SK-N-SH (cell line): ENCODE data around the gene IFNGR1.

Source experiments
- CTCF ChIP-seq: fragments of 200-600 bp; sonication (generic); IDR thresholded peaks from 2 replicates; pipeline ENCODE4 v1.6.1; 2017; ENCODE audit warnings: antibody characterized with exemption, mild to moderate bottlenecking, moderate library complexity
- EP300 ChIP-seq, 2 experiments: IDR thresholded peaks; 2 replicates each; pipeline versions ENCODE4 v1.4.0 to v1.6.1; 2012; ENCODE audit warnings: borderline replicate concordance in 1 of 2, low read depth in 1 of 2, low read length in 1 of 2
- EZH2phosphoT487 ChIP-seq: fragments of 200-600 bp; sonication (generic); IDR thresholded peaks from 2 replicates; pipeline ENCODE4 v1.6.1; 2017; ENCODE audit warnings: low read depth, mixed run types, mild to moderate bottlenecking, antibody characterized with exemption, moderate library complexity, borderline replicate concordance
- FOXM1 ChIP-seq: IDR thresholded peaks from 2 replicates; pipeline ENCODE4 v1.4.0; 2012; ENCODE audit warnings: low read depth, mild to moderate bottlenecking
- MAX ChIP-seq: IDR thresholded peaks from 2 replicates; pipeline ENCODE4 v1.4.0; 2012; ENCODE audit warnings: low read depth
- MEF2A ChIP-seq: IDR thresholded peaks from 2 replicates; pipeline ENCODE4 v1.4.0; 2012; ENCODE audit warnings: low read depth, borderline replicate concordance
- NFIC ChIP-seq: IDR thresholded peaks from 2 replicates; pipeline ENCODE4 v1.4.0; 2012; ENCODE audit warnings: borderline replicate concordance
- PBX3 ChIP-seq: IDR thresholded peaks from 2 replicates; pipeline ENCODE4; 2012
- POLR2AphosphoS5 ChIP-seq: IDR thresholded peaks from 2 replicates; pipeline ENCODE4 v1.6.1; 2012; ENCODE audit warnings: low read depth, low read length
- REST ChIP-seq: IDR thresholded peaks from 2 replicates; pipeline ENCODE4 v1.6.1; 2012; ENCODE audit warnings: mild to moderate bottlenecking, low read depth, low read length, moderate library complexity
- SMC3 ChIP-seq: IDR thresholded peaks from 2 replicates; pipeline ENCODE4 v1.6.1; 2012; ENCODE audit warnings: low read depth, low read length, improper control_type of control experiment
- YY1 ChIP-seq: IDR thresholded peaks from 2 replicates; pipeline ENCODE4 v1.4.0; 2012; ENCODE audit warnings: low read depth, mild to moderate bottlenecking
- ZBTB33 ChIP-seq: IDR thresholded peaks from 2 replicates; pipeline ENCODE4 v1.4.0; 2012; ENCODE audit warnings: low read depth, borderline replicate concordance

GRCh38 chr6:137268911-137269310 is 49.7 kb upstream of the IFNGR1 start:
- no peak for TF ChIP-seq YY1
- TF ChIP-seq EZH2phosphoT487, result no peak
- no peak for TF ChIP-seq MAX
- TF ChIP-seq ZBTB33, result no peak
- TF ChIP-seq CTCF, result no peak
- no peak for TF ChIP-seq FOXM1
- no peak for TF ChIP-seq SMC3
- no peak for TF ChIP-seq PBX3
- TF ChIP-seq MEF2A, result no peak
- TF ChIP-seq EP300 (IDR thresholded peaks at IDR 0.05; ENCODE audit: borderline replicate concordance in 1 of 2, low read depth in 1 of 2, low read length in 1 of 2), result no peak
- TF ChIP-seq POLR2AphosphoS5, result no peak
- TF ChIP-seq REST, result no peak
- TF ChIP-seq NFIC, result no peak
